T follicular helper cell (primary cell): Measurements from ENCODE around the gene FBXW12.

Source experiments
- DNase-seq: peaks from one replicate; pipeline ENCODE4 v3.0.0-alpha.2; 2020; ENCODE audit warnings: low read depth

FBXW12 gene

GRCh38 chr3:48422272-48422671 is 50.3 kb downstream of the FBXW12 start:
- DNase-seq, result no peak

GRCh38 chr3:48422681-48423080 is 50.7 kb downstream of the FBXW12 start:
- DNase-seq, result no peak

GRCh38 chr3:48423241-48423882 is 51.3 kb downstream of the FBXW12 start:
- DNase-seq, result no peak

- no peak for DNase-seq
These were observed 52.1 kb downstream of the FBXW12 start for GRCh38 chr3:48423883-48424695.

GRCh38 chr3:48425281-48425812 is 53.3 kb downstream of the FBXW12 start:
- DNase-seq, result no peak

GRCh38 chr3:48426401-48426909 is 54.4 kb downstream of the FBXW12 start:
- DNase-seq, result no peak

- no peak for DNase-seq
These were observed 55.1 kb downstream of the FBXW12 start for GRCh38 chr3:48426944-48427629.

GRCh38 chr3:48427630-48427962 is 55.6 kb downstream of the FBXW12 start:
- no peak for DNase-seq

GRCh38 chr3:48428088-48428571 is 56.1 kb downstream of the FBXW12 start:
- no peak for DNase-seq

- no peak for DNase-seq
These were observed 56.7 kb downstream of the FBXW12 start for GRCh38 chr3:48428572-48429316.

- peak; percentile 64 for DNase-seq
These were observed 57.4 kb downstream of the FBXW12 start for GRCh38 chr3:48429317-48429959.

GRCh38 chr3:48429960-48430707 is 58.1 kb downstream of the FBXW12 start, which contains the start of gene PLXNB1:
TSS of gene PLXNB1 (minus strand) at chr3:48430086. CDS start at chr3:48424611, 5,475 bp downstream.
- DNase-seq, result no peak

- DNase-seq, result no peak
These were observed 58.7 kb downstream of the FBXW12 start for GRCh38 chr3:48430708-48431101.

- no peak for DNase-seq
These were observed 59.4 kb downstream of the FBXW12 start for GRCh38 chr3:48431224-48432029.

- no peak for DNase-seq
These were observed 60.7 kb downstream of the FBXW12 start for GRCh38 chr3:48432411-48433371.

- no peak for DNase-seq
These were observed 61.6 kb downstream of the FBXW12 start for GRCh38 chr3:48433472-48434118.

GRCh38 chr3:48434591-48435222 is 62.7 kb downstream of the FBXW12 start:
- no peak for DNase-seq
